H1 (cell line): ENCODE results near the gene FOXL1. TPM values are rescaled to one million over a fixed set of nuclear protein-coding genes. Genes with fewer than 3 reads are reported as not detected.

Experiments used
- CHD1 ChIP-seq: IDR thresholded peaks from 2 replicates; pipeline ENCODE4 v1.6.1; 2012; ENCODE audit warnings: low read depth, low read length, improper control_type of control experiment
- CHD7 ChIP-seq: fragments of 300-600 bp; sonication (generic); IDR thresholded peaks from 2 replicates; pipeline ENCODE4 v1.7.1; 2012; ENCODE audit warnings: low read length, moderate library complexity, mild to moderate bottlenecking, inconsistent platforms; ENCODE audit not compliant: insufficient replicate concordance
- CTCF ChIP-seq, 3 experiments: IDR thresholded peaks; 1 replicate in 2 of 3; 2 replicates in 1 of 3; pipeline versions ENCODE4 v1.5.1 to v1.6.1; 2011; ENCODE audit warnings: low read length in 3 of 3, mild to moderate bottlenecking in 3 of 3, inconsistent platforms in 2 of 3, low read depth in 1 of 3, moderate library complexity in 1 of 3; ENCODE audit not compliant: insufficient read depth in 1 of 3; ENCODE audit errors: control extremely low read depth in 1 of 3
- RAD21 ChIP-seq, 2 experiments: IDR thresholded peaks in 1 of 2; conservative IDR thresholded peaks in 1 of 2; 2 replicates each; pipeline ENCODE4 v1.6.1; 2011; ENCODE audit warnings: low read depth in 2 of 2, low read length in 2 of 2, improper control_type of control experiment in 1 of 2, inconsistent platforms in 1 of 2, mild to moderate bottlenecking in 1 of 2, moderate library complexity in 1 of 2
- SP1 ChIP-seq: IDR thresholded peaks from 2 replicates; pipeline ENCODE4 v1.6.1; 2011; ENCODE audit warnings: low read depth, low read length
- polyA plus RNA-seq, 7 experiments: library from polyadenylated mRNA; depleted of rRNA in 3 of 7; stranded (reverse) in 5 of 7; unstranded in 2 of 7; fragments of >200 nt in 5 of 7; fragments of 200-250 nt in 2 of 7; gene quantifications; 1 replicate in 5 of 7; 2 replicates in 1 of 7; 4 replicates in 1 of 7; pipeline versions ENCODE4 v1.2.1 to v1.2.3, GENCODE V29; 2011 to 2013; ENCODE audit warnings: missing spikeins in 2 of 7, mixed read lengths in 2 of 7
- total RNA-seq: library from RNA; stranded (reverse); fragmentation: NEBNext Ultra II Directional; extraction: Animal tissue kit (Norgen Biotek cat#: 25700); gene quantifications from 2 replicates; pipeline ENCODE4 v1.2.1, GENCODE V29; 2021

FOXL1 gene
- total and polyA plus RNA-seq, 2 of the 8 experiments (the other 6 are each of a cell fraction or from before 2014, with no cell fraction given), result 0.03 TPM; not detected in 1

GRCh38 chr16:86563469-86564345, 14.6 kb upstream of the FOXL1 start (continued):
- TF ChIP-seq SP1 (no peak), CHD7 (peak; percentile 20), CTCF (IDR thresholded peaks at IDR 0.05; ENCODE audit: control extremely low read depth in 1 of 3, insufficient read depth in 1 of 3, low read depth in 1 of 3, low read length in 3 of 3) (peak; percentile 82 to 99 (median 97)), RAD21 (IDR thresholded peaks at IDR 0.05 in 1 of 2, conservative IDR thresholded peaks at IDR 0.05 in 1 of 2; ENCODE audit: low read depth in 2 of 2, low read length in 2 of 2) (peak; percentile 100), CHD1 (no peak)
- TF ChIP-seq, all 59 proteins: peak for 11
